Choroid plexus epithelial cell (primary cell): ENCODE measurements around the gene DIP2C.

Experiments used
- DNase-seq: peaks from one replicate; pipeline ENCODE4 v3.0.0-alpha.2; 2010; ENCODE audit warnings: low read depth
- H3K4me3 ChIP-seq: 2 replicates; pipeline ENCODE4 v1.5.1; 2011; ENCODE audit warnings: low read depth, mild to moderate bottlenecking, control low read depth, low read length, moderate library complexity
- CTCF ChIP-seq: conservative IDR thresholded peaks from 2 replicates; pipeline ENCODE4 v1.5.1; 2011; ENCODE audit warnings: low read depth, mild to moderate bottlenecking, control low read depth, inconsistent platforms, low read length, moderate library complexity

Gene DIP2C

GRCh38 chr10:670038-670437 lies 19.4 kb downstream of the DIP2C start:
- TF ChIP-seq CTCF = no peak
- no peak overlapping the region for H3K4me3 ChIP-seq
- no peak for DNase-seq

- H3K4me3 ChIP-seq = no peak overlapping the region
- TF ChIP-seq CTCF = no peak
- DNase-seq = no peak
Observed at GRCh38 chr10:668786-669485, 20.5 kb downstream of the DIP2C start.

- DNase-seq = no peak
- no peak for TF ChIP-seq CTCF
- no peak overlapping the region for H3K4me3 ChIP-seq
Observed at GRCh38 chr10:667602-668143, 21.8 kb downstream of the DIP2C start.

- no peak overlapping the region for H3K4me3 ChIP-seq
- no peak for DNase-seq
- TF ChIP-seq CTCF = no peak
Observed at GRCh38 chr10:667096-667495, 22.4 kb downstream of the DIP2C start.

- DNase-seq = no peak
- H3K4me3 ChIP-seq = no peak overlapping the region
- TF ChIP-seq CTCF = no peak
Observed at GRCh38 chr10:666237-667012, 23.0 kb downstream of the DIP2C start.

GRCh38 chr10:665579-666091 lies 23.8 kb downstream of the DIP2C start:
- DNase-seq = no peak
- no peak overlapping the region for H3K4me3 ChIP-seq
- no peak for TF ChIP-seq CTCF

GRCh38 chr10:664893-665292 lies 24.6 kb downstream of the DIP2C start:
- DNase-seq = no peak
- no peak for TF ChIP-seq CTCF

More at GRCh38 chr10:664893-665292, 24.6 kb downstream of the DIP2C start:
- no peak overlapping the region for H3K4me3 ChIP-seq
